GM21526 (cell line): ENCODE measurements around the gene APRT.
"Not testable (repeated sequence)": the region's sequence is repeated elsewhere in the genome, so short reads cannot be mapped to it uniquely, and the experiment has no call there.

Source experiments
- ATAC-seq: cut with Tn5 transposase; IDR thresholded peaks from one replicate; pipeline ENCODE4 v1.9.1; 2021; ENCODE audit warnings: moderate library complexity; ENCODE audit not compliant: unreplicated experiment, low FRiP score

Gene APRT

DNA sequence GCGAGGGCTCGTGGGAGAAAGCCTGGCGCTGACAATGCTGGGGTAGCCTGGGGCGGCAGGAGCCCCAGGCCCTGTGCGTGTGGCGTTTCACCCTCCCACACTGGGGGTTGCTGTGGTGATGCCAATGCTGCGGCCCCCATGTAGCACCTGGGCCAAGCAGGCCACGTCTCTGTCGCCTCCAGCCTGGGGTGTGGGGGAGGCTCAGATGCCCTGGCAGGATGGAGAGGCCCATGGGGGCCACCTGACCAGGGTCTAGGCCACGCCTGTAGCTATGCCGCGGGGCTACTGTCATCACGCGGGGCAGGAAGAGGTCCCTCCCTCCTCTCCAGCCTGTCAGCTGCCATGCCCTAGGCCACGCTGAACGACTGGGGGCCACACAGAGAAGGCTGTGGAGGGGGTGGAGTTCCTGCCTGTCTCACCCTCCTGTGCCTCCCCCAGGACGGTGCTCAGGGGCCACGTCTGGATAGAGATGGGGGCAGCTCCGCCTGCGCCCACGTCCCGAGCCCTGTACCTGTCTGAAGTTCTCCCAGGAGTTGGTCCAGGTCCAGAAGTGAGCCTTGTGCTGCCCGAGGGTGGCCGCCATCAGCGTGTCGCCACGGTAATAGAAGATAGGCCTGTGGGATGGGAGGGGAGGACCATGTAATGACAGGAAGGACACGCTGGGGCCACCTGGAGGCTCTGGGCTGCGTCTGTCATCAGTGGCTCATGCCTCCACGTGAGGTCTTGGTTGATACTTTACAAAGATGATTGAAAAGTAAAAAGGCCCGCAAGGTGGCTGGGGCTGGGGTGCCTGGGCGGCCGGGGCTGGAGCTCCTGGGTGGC lies 12.7 kb upstream of the APRT start:
- ATAC-seq, result no peak

- not testable (repeated sequence) for ATAC-seq
Measured at GRCh38 chr16:88823646-88824045, 11.9 kb upstream of the APRT start.

GRCh38 chr16:88822281-88823040 lies 10.7 kb upstream of the APRT start:
- ATAC-seq, result no peak

GRCh38 chr16:88821168-88821850 lies 9.6 kb upstream of the APRT start:
- no peak for ATAC-seq

GRCh38 chr16:88820385-88821025 lies 8.8 kb upstream of the APRT start:
- ATAC-seq, result no peak

- ATAC-seq, result no peak
Measured at GRCh38 chr16:88819126-88819525, 7.4 kb upstream of the APRT start.

DNA sequence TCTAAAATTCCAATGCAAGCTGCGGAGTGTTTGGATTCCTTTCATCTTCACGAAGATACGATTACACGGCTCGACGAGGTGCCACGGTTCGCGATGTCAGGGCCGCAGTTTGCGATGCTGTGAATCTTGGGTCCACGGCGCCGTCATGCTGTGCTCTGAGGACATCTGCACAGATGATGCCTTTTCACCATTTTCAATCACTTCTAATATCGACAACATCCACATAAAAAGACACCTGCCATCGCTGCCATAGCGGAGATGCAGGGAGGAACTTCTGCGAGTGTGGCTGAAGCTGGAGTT lies 6.8 kb upstream of the APRT start:
- ATAC-seq, result no peak

DNA sequence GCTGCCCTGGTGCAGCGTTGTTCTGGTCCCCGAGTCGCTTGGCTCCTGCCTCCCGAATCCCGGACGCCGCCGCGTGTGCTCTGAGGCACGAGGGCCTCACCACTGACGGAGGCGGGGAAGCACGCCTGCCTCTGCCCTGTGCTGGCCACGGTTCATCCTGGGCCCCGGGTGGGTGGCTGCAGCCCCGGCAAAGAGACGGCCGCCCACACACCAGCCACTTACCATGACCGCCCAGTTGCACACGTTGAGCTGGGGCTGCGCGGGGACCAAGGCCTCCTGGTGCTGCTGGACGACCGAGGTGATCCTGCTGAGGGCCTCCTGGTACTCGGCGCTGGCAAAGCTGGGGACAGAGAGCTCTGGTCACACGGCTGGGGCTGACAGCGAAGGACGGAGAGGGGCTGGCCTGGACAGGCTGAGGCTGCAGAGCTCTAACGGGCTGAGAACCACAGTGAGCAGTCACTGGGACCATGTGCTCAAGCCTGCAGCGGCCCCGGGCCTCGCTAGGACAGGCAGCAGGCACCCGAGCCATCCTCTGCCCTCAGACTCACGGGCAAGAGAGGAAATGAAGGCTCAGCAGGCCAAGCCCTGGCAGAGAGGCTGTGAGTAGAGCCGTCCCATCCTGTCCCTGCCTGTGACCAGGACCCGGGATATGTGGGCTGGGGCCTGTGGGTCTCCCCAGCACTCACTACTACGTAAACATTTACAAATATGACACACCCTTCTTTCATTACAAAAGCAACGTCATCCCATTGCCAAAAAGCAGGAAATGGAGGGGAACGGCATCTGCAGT lies 6.3 kb upstream of the APRT start:
- no peak for ATAC-seq

- no peak for ATAC-seq
Measured at GRCh38 chr16:88816736-88817535, 5.2 kb upstream of the APRT start.

DNA sequence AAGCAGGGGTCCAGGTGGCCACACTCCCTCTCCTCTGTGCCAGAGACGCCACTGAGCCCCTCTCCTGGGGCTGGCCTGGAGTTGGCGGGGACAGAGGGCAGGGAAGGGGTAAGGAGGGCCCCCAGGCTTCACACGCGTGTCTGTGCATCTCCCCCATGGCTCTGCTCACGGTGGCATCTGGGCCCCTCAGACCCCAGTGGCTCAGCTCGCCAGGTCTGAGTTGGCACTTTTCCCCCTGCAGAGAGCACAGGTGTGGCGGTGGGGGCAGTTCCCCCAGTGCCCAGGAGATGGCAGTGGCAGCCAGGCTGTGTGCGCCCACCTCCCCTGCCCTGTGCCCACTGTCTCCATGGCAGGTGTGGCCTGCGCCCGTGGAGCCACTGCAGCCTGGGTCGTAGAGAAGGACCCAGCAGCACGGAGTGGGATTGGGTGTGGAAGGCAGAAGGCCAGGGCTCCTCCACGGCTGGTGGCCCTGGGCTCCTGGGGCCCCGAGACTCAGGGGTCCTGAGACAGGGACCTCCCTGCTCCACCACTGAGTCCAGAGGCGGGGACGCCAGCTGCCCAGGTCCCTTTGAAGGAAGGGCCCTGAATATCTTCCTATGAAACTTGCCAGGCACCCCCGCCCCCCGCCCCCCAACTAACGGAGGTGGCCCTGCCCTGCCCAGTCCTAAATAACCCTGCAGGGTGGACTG lies 4.3 kb upstream of the APRT start:
- no peak for ATAC-seq

GRCh38 chr16:88815227-88815626 lies 3.5 kb upstream of the APRT start:
- no peak for ATAC-seq

GRCh38 chr16:88814144-88814502 lies 2.4 kb upstream of the APRT start:
- no peak for ATAC-seq

DNA sequence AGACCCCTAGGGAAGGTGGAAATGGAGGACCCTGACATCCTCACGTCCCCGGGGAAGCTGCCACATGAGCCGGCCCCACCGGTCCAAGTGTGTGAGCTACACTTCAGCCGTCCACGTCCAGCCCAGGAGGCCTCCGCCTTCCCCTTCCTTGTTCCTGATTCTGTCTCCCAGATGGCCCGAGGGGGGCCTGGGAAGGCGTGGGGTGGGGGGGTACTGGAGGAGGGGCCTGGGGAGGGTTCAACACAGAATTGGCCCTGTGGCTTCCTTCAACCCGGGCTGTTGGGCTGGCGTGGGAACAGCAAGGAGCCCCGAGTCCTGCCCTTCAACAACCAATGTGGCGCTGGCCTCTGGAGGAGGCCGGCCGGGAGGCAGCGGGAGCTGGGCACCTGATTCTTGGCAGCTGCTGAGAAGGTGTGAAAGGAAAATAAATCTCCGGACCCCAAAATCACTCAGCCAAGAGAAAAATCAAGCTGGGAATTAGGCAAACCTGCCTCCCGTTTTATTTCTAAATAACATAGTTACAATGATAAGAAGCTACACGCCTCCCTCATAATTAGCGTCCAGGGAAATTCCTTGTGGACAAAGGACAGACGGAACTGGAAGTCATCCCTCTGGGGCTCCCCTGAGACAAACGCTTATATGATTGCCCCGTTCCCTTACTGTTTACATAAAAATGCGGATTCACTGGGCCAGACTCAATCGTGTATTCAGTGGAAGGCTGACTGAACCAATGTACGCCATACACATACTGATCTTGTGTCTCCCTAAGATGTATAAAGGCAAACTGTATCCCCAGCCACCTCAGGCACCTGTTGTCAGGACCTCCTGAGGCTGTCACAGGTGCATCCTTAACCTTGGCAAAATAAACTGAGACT lies 1.8 kb upstream of the APRT start:
- no peak for ATAC-seq

- no peak for ATAC-seq
Measured at GRCh38 chr16:88812513-88813268, 963 bp upstream of the APRT start.

GRCh38 chr16:88810912-88811768 lies 588 bp downstream of the APRT start:
- peak; percentile 31 for ATAC-seq

DNA sequence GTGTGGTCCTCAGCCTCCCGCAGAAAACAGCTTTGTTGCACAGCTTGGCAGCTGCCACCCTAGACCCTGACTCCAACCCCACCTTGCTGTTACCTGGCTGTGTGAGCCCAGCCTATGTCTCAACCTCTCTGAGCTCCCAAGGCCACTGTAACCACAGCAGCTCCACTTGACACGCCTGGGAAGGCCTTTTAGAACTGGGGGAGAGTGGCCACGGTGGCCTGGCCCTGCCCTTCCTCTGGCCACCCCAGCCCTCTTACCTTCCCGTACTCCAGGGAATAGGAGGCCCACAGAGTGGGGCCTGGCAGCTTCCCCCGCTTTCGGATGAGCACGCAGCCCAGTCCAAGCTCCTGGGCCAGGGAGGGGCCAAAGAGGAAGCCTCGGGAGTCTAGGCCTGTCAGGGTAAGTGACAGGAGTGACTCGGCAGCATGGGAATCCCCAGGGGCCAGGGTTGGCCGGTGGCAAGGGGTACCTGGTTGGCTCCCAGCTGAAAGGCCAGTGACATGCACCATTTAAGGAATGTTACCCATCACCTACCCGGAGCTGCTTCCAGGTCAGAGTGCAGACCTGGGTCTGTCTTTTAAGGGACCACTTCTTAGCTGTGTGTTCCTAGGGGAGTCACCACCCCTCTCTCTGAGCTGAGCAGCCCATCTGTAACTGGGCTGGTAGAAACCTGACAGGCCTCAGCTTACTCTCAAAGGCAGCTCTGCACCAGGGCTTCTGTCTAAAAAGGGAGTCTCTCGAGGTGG lies 1.4 kb downstream of the APRT start:
- ATAC-seq, result no peak
